NCI-H460 (cell line): Measurements from ENCODE around the gene S100A13. TPM values are rescaled to one million over a fixed set of nuclear protein-coding genes. Genes with fewer than 3 reads are reported as not detected.
"Not testable (repeated sequence)": the region's sequence is repeated elsewhere in the genome, so short reads cannot be mapped to it uniquely, and the experiment has no call there.

Experiments used
- DNase-seq: peaks from one replicate; pipeline ENCODE4 v3.0.0-alpha.2; 2016; ENCODE audit warnings: low read depth; ENCODE audit errors: extremely low read depth
- total RNA-seq: library from RNA; depleted of rRNA; stranded (reverse); fragments of >200 nt; shearing (Covaris generic); gene quantifications from 2 replicates; pipeline ENCODE4 v1.2.3, GENCODE V29; 2014; rRNA removed

Gene S100A13
- total RNA-seq, 1 experiment from 2014 or later, result 74.4 TPM

DNA sequence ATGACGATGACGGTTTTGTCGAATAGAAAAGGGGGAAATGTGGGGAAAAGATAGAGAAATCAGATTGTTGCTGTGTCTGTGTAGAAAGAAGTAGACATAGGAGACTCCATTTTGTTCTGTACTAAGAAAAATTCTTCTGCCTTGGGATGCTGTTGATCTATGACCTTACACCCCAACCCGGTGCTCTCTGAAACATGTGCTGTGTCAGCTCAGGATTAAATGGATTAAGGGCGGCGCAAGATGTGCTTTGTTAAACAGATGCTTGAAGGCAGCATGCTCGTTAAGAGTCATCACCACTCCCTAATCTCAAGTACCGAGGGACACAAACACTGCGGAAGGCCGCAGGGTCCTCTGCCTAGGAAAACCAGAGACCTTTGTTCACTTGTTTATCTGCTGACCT, 51.8 kb downstream of the S100A13 start:
- DNase-seq, result not testable (repeated sequence)

DNA sequence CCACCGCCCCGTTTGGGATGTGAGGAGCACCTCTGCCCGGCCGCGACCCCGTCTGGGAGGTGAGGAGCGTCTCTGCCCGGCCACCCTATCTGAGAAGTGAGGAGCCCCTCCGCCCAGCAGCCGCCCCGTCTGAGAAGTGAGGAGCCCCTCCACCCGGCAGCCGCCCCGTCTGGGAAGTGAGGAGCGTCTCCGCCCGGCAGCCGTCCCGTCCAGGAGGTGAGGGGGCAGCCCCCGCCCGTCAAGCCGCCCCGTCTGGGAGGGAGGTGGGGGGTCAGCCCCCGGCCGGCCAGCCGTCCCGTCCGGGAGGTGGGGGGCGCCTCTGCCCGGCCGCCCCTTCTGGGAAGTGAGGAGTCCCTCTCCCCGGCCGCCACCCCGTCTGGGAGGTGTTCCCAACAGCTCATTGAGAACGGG, 52.2 kb downstream of the S100A13 start:
- not testable (repeated sequence) for DNase-seq

DNA sequence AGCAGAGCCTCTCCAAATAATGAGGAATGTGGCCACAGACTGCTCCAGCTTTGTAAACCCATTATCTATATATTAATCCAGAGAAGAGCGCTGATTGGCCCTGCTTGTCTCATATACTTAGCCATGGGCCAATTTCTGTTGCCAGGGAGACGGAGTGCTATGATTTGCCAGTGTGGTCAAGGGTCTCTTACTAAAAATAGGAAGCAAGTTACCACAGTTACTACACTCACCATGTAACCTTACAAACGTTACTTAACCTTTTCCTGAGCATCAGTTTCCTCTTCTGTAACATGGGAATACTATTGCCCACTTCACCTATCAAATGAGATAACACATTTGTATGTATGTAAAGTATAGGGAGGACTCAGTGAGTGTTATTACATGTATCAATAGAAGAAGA, 54.0 kb downstream of the S100A13 start:
- no peak for DNase-seq

DNA sequence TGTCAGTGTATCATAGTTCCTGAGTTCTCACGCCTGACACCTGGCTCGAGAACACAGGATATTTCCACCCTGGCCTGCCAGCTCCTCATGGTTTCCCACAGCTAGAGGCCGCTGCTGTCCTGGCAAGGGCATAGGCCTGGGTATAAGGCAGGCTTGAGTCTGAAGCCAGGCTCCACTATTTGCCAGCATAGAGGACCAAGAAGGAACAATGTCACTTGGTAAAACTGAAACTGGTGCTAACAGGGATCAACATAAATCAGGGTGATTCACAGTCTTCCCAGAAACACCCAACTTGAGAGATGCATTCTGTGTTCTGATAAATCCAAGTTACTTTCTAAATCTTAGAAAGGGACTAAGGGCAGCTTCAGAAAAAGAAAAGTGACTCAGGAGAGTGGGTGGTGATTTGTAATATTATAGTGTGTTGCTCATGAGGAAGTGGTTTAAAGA, 54.7 kb downstream of the S100A13 start:
- peak; percentile 88 for DNase-seq

DNA sequence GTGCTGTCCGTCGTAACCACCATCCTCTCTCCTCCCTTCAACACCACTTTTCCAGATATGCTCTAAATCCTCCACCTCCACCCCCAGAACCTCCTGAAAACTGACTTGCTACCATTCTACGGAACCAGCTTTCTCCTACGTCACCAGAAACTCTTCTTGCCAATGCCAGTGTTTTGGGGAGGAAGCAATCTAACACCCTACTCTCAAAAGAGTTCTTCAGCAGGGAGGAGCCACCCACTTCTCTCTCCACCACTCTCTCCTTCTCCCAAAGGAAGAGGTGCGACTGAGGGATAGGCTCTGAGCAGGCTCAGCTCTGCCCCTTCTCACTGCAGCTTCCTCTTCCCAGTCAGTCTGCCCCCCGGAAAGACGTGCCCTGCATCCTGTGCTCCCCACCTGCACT, 55.6 kb downstream of the S100A13 start:
- no peak for DNase-seq

DNA sequence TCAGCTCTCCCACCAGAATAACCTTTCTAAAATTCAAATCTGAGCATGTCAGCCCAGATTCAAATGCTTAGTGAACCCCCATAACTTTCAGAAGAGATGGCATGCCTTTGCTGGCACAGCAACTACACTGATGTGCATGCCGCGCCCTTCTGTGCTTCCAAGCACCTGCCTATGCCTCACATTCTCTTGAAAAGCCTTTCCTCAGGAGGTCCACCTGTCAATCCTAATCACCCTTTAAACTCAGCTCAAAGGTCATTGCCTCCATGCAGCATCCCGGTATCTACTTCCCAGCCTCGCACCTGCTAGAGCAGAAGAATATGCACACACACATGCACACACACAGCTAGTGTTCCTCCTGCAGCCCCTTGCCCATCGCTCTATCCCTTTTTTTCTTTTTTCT, 56.4 kb downstream of the S100A13 start:
- DNase-seq, result no peak

DNA sequence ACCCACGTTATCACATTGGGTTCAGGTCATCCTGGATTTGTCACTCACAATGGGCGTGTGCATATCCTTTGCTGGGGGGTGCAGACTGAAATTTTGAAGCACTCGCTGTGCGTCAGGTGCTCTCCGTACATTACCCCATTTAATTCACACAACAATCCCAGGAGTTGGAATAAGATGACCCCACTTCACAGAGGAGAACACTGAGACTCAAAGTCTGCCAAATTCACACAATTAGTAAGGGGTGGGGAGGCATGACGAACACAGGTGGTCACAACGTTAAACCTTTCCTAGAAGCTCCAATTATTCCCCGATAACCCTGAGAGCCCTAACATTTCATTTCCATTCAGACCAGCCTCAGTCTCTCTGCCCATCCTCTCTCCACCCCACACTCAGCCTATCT, 57.8 kb downstream of the S100A13 start:
- DNase-seq, result no peak

Other genes with a start within 250 kb of the S100A13 start
- gene S100A8, start 236.4 kb downstream of the S100A13 start, total RNA-seq, result not detected in 2 replicates
- gene S100A7A, start 211.0 kb downstream of the S100A13 start, total RNA-seq, result not detected in 2 replicates
- not detected in 2 replicates for gene S100A7, start 166.9 kb downstream of the S100A13 start, total RNA-seq
- gene S100A6, start 91.5 kb downstream of the S100A13 start, total RNA-seq, result 743 and 832 TPM in 2 replicates
- 0.30 TPM in 1 of 2 replicates, not detected in the other for gene S100A5, start 86.6 kb downstream of the S100A13 start, total RNA-seq
- gene S100A4, start 81.7 kb downstream of the S100A13 start, total RNA-seq, result 201 and 238 TPM in 2 replicates
- 1.1 and 3.4 TPM in 2 replicates for gene S100A3, start 78.2 kb downstream of the S100A13 start, total RNA-seq
- gene S100A2, start 61.7 kb downstream of the S100A13 start, total RNA-seq, result 4.0 and 5.6 TPM in 2 replicates
- gene S100A16, start 14.4 kb downstream of the S100A13 start, total RNA-seq, result 96.5 and 101 TPM in 2 replicates
- gene S100A14, start 11.2 kb downstream of the S100A13 start, total RNA-seq, result not detected in 2 replicates
- not detected in 2 replicates for gene S100A1, start 929 bp upstream of the S100A13 start, total RNA-seq
- gene CHTOP, start 6.6 kb upstream of the S100A13 start, total RNA-seq, result 82.8 and 101 TPM in 2 replicates
- 72.9 and 80.0 TPM in 2 replicates for gene SNAPIN, start 31.2 kb upstream of the S100A13 start, total RNA-seq
- 294 and 315 TPM in 2 replicates for gene ILF2, start 43.5 kb upstream of the S100A13 start, total RNA-seq
- 3.0 and 3.3 TPM in 2 replicates for gene NPR1, start 51.2 kb upstream of the S100A13 start, total RNA-seq
- gene INTS3, start 100.5 kb upstream of the S100A13 start, total RNA-seq, result 36.3 and 46.6 TPM in 2 replicates
- 0.69 and 1.2 TPM in 2 replicates for gene SLC27A3, start 147.9 kb upstream of the S100A13 start, total RNA-seq